Lower leg skin (tissue), 3 donors: Measurements from ENCODE around the gene ADGRV1.
"Not testable (repeated sequence)": the region's sequence is repeated elsewhere in the genome, so short reads cannot be mapped to it uniquely, and the experiment has no call there.

Experiments
- POLR2A ChIP-seq, 2 donors: fragments of 450-650 bp; IDR thresholded peaks; one replicate each; pipeline ENCODE4 v1.6.1; 2016 to 2017; ENCODE audit warnings: antibody characterized with exemption in 2 of 2, mild to moderate bottlenecking in 1 of 2, moderate library complexity in 1 of 2
- TF ChIP-seq, protein P1 (sequence below), 3 donors: fragments of 450-650 bp; IDR thresholded peaks; one replicate each; pipeline ENCODE4 v1.5.1; 2016; ENCODE audit warnings: antibody characterized with exemption in 3 of 3, mild to moderate bottlenecking in 3 of 3, moderate library complexity in 2 of 3

DNA sequence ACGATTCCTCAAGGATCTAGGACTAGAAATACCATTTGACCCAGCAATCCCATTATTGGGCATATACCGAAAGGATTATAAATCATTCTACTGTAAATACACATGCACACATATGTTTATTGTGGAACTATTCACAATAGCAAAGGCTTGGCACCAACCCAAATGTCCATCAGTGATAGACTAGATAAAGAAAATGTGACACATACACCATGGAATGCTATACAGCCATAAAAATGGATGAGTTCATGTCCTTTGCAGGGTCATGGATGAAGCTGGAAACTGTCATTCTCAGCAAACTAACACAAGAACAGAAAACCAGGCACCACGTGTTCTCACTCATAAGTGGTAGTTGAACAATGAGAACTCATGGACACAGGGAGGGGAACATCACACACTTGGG lies 241.9 kb downstream of the ADGRV1 start:
- TF ChIP-seq, protein P1, sequence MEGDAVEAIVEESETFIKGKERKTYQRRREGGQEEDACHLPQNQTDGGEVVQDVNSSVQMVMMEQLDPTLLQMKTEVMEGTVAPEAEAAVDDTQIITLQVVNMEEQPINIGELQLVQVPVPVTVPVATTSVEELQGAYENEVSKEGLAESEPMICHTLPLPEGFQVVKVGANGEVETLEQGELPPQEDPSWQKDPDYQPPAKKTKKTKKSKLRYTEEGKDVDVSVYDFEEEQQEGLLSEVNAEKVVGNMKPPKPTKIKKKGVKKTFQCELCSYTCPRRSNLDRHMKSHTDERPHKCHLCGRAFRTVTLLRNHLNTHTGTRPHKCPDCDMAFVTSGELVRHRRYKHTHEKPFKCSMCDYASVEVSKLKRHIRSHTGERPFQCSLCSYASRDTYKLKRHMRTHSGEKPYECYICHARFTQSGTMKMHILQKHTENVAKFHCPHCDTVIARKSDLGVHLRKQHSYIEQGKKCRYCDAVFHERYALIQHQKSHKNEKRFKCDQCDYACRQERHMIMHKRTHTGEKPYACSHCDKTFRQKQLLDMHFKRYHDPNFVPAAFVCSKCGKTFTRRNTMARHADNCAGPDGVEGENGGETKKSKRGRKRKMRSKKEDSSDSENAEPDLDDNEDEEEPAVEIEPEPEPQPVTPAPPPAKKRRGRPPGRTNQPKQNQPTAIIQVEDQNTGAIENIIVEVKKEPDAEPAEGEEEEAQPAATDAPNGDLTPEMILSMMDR (IDR thresholded peaks at IDR 0.05), result not testable (repeated sequence)
- not testable (repeated sequence) for TF ChIP-seq POLR2A (IDR thresholded peaks at IDR 0.05)
